ENCODE data around the gene HSD11B1. TPM values are rescaled to one million over a fixed set of nuclear protein-coding genes. Genes with fewer than 3 reads are reported as not detected.

Gene HSD11B1
- polyA plus RNA-seq, 1 donor (not counting 4 experiments of a cell fraction or from before 2014, with no cell fraction given), result 2.7 TPM

GRCh38 chr1:209732725-209733124 is 28.1 kb downstream of the HSD11B1 start:
- FAIRE-seq, result no peak
- peaks cover 3% of the 10 kb centered on the region for H3K4me1 ChIP-seq (ENCODE audit: control insufficient read depth, extremely low read depth, insufficient read depth, low read length)

GRCh38 chr1:209733409-209734192 is 29.0 kb downstream of the HSD11B1 start:
- TF ChIP-seq EZH2 (IDR thresholded peaks at IDR 0.05; ENCODE audit: low read length) (no peak), CTCF (optimal IDR thresholded peaks at IDR 0.05 in 1 of 3, IDR thresholded peaks at IDR 0.05 in 1 of 3, conservative IDR thresholded peaks at IDR 0.05 in 1 of 3; ENCODE audit: extremely low read depth in 1 of 3, insufficient read depth in 2 of 3, low read length in 3 of 3) (no peak)
- Histone ChIP-seq H3K79me2 (ENCODE audit: control insufficient read depth, insufficient read depth, low read length) (no peaks in the 10 kb centered on the region), H3K27ac (ENCODE audit: control insufficient read depth, insufficient read depth, low read length) (no peak overlapping the region), H2AFZ (ENCODE audit: control insufficient read depth, low read length) (no peak overlapping the region), H3K27me3 (ENCODE audit: control insufficient read depth, extremely low read depth, insufficient read depth, low read length) (no peaks in the 10 kb centered on the region), H3K36me3 (ENCODE audit: control insufficient read depth in 2 of 2, extremely low read depth in 1 of 2, insufficient read depth in 2 of 2, low read length in 2 of 2) (no peaks in the 10 kb centered on the region), H3K9ac (ENCODE audit: control insufficient read depth, extremely low read depth, insufficient read depth, low read length) (no peak overlapping the region), H3K9me3 (ENCODE audit: control insufficient read depth, low read depth, low read length) (no peaks in the 10 kb centered on the region), H3K4me2 (ENCODE audit: control insufficient read depth, extremely low read depth, insufficient read depth, low read depth, low read length) (peak overlapping the region; percentile 17), H3K4me1 (ENCODE audit: control insufficient read depth, extremely low read depth, insufficient read depth, low read length) (peaks cover 3% of the 10 kb centered on the region), H3K9me1 (ENCODE audit: control insufficient read depth, extremely low read depth, insufficient read depth, low read length) (no peaks in the 10 kb centered on the region), H3K4me3 (ENCODE audit: control insufficient read depth in 2 of 3, extremely low read depth in 1 of 3, insufficient read depth in 2 of 3, low read depth in 1 of 3, low read length in 3 of 3) (no peak overlapping the region), H4K20me1 (ENCODE audit: control insufficient read depth, extremely low read depth, insufficient read depth, low read length) (no peaks in the 10 kb centered on the region)
- FAIRE-seq (peak; percentile 41), DNase-seq (ENCODE audit: low read depth, low spot score) (no peak)
- dilution Hi-C loops (cut with MboI; ENCODE audit: extremely low pct_ligation_motif_present, low sequenced_read_pairs), result no loop called here

More at GRCh38 chr1:209732725-209733124, 28.1 kb downstream of the HSD11B1 start:
- no peak overlapping the region for H3K27ac ChIP-seq (ENCODE audit: control insufficient read depth, insufficient read depth, low read length)
- H3K4me3 ChIP-seq (ENCODE audit: control insufficient read depth in 2 of 3, extremely low read depth in 1 of 3, insufficient read depth in 2 of 3, low read depth in 1 of 3, low read length in 3 of 3), result no peak overlapping the region
- no peaks in the 10 kb centered on the region for H3K36me3 ChIP-seq (ENCODE audit: control insufficient read depth in 2 of 2, extremely low read depth in 1 of 2, insufficient read depth in 2 of 2, low read length in 2 of 2)
- H3K9me1 ChIP-seq (ENCODE audit: control insufficient read depth, extremely low read depth, insufficient read depth, low read length), result no peaks in the 10 kb centered on the region
- no peak overlapping the region for H3K9ac ChIP-seq (ENCODE audit: control insufficient read depth, extremely low read depth, insufficient read depth, low read length)
- H3K9me3 ChIP-seq (ENCODE audit: control insufficient read depth, low read depth, low read length), result no peaks in the 10 kb centered on the region
- H3K79me2 ChIP-seq (ENCODE audit: control insufficient read depth, insufficient read depth, low read length), result no peaks in the 10 kb centered on the region
- TF ChIP-seq CTCF (optimal IDR thresholded peaks at IDR 0.05 in 1 of 3, IDR thresholded peaks at IDR 0.05 in 1 of 3, conservative IDR thresholded peaks at IDR 0.05 in 1 of 3; ENCODE audit: extremely low read depth in 1 of 3, insufficient read depth in 2 of 3, low read length in 3 of 3), result no peak
- TF ChIP-seq EZH2 (IDR thresholded peaks at IDR 0.05; ENCODE audit: low read length), result no peak
- H3K4me2 ChIP-seq (ENCODE audit: control insufficient read depth, extremely low read depth, insufficient read depth, low read depth, low read length), result no peak overlapping the region
- H4K20me1 ChIP-seq (ENCODE audit: control insufficient read depth, extremely low read depth, insufficient read depth, low read length), result no peaks in the 10 kb centered on the region
- no peak overlapping the region for H2AFZ ChIP-seq (ENCODE audit: control insufficient read depth, low read length)
- no peak for DNase-seq (ENCODE audit: low read depth, low spot score)
- no peaks in the 10 kb centered on the region for H3K27me3 ChIP-seq (ENCODE audit: control insufficient read depth, extremely low read depth, insufficient read depth, low read length)
- dilution Hi-C loops (cut with MboI; ENCODE audit: extremely low pct_ligation_motif_present, low sequenced_read_pairs), result no loop called here
